ENCODE measurements around the gene STK40.
A peak's percentile ranks its signal among the peaks of the same experiment; 100 is the strongest.

The STK40 gene

DNA sequence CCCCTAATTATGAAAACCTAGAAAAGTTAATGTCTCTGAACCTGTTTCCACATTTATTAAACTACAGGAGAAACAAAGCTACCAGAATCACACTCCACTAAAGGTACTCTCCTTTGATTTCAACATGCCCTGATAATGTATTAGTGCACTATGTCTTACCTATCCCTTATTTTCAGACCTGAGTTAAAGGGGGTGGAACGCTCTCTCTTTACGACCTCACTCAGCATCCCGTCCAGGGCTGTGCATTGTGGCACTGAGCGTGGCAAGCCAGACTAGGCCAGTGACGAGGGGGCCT is 11.3 kb upstream of the STK40 start:
- TF ChIP-seq, protein P1, sequence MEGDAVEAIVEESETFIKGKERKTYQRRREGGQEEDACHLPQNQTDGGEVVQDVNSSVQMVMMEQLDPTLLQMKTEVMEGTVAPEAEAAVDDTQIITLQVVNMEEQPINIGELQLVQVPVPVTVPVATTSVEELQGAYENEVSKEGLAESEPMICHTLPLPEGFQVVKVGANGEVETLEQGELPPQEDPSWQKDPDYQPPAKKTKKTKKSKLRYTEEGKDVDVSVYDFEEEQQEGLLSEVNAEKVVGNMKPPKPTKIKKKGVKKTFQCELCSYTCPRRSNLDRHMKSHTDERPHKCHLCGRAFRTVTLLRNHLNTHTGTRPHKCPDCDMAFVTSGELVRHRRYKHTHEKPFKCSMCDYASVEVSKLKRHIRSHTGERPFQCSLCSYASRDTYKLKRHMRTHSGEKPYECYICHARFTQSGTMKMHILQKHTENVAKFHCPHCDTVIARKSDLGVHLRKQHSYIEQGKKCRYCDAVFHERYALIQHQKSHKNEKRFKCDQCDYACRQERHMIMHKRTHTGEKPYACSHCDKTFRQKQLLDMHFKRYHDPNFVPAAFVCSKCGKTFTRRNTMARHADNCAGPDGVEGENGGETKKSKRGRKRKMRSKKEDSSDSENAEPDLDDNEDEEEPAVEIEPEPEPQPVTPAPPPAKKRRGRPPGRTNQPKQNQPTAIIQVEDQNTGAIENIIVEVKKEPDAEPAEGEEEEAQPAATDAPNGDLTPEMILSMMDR (IDR thresholded peaks at IDR 0.05; ENCODE audit: low read depth, low read length, missing control alignments): no peak
- H3K27ac ChIP-seq: peak overlapping the region; percentile 94
- peaks cover 18% of the 10 kb centered on the region for H3K36me3 ChIP-seq (replicated peaks)
- H3K4me3 ChIP-seq (ENCODE audit: low read depth, low read length): peak overlapping the region; percentile 92
- DNase-seq: no peak
- in situ Hi-C loops (cut with HindIII; ENCODE audit: low pct_ligation_motif_present, low sequenced_read_pairs): no loop called here
- H3K27me3 ChIP-seq (replicated peaks): no peaks in the 10 kb centered on the region

DNA sequence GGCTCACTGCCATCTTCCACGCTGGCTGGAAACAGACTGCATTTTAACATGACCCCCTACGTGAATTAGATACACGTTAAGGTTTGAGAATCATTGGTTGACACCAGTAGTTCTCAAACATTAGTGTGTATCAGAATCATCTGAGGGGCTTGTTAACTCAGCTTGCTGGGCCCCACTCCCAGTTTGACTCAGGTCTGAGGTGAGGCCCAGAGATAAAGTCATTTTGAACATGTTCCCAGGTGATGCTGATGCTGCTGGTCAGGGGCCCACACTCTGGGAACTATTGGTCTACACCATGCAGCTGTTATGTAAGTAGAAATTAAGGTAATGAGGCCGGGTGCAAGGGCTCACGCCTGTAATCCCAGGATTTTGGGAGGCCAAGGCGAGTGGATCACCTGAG is 10.6 kb upstream of the STK40 start:
- Histone ChIP-seq H3K27ac (no peak overlapping the region), H3K36me3 (replicated peaks) (peaks cover 22% of the 10 kb centered on the region), H3K4me3 (ENCODE audit: low read depth, low read length) (no peak overlapping the region), H3K27me3 (replicated peaks) (no peaks in the 10 kb centered on the region)
- DNase-seq: no peak
- in situ Hi-C loops (cut with HindIII; ENCODE audit: low pct_ligation_motif_present, low sequenced_read_pairs): no loop called here
- TF ChIP-seq, protein P1 (IDR thresholded peaks at IDR 0.05; ENCODE audit: low read depth, low read length, missing control alignments): no peak

DNA sequence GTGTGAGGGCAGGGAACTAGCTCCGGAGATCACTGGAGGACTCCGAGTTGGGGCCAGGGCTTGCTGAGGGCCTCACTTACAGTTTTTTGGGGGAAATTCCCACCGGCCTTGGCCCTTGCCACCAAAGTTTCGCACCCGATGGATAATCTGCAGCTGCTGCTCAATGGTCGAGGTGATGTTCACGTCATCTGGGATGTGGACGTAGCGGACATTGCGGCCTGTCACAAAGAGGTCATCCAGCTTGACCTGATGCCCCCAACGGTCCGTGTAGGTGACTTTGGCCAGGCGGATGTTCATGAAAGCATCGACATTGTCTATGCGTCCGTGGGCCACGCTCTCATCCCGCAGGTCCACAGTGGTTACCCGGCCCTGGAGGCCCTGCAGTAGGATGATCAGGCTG is 8.0 kb upstream of the STK40 start:
- H3K36me3 ChIP-seq (replicated peaks): peaks cover 25% of the 10 kb centered on the region
- H3K27me3 ChIP-seq (replicated peaks): no peaks in the 10 kb centered on the region
- H3K4me3 ChIP-seq (ENCODE audit: low read depth, low read length): no peak overlapping the region
- TF ChIP-seq, protein P1 (IDR thresholded peaks at IDR 0.05; ENCODE audit: low read depth, low read length, missing control alignments): no peak
- DNase-seq: no peak
- no peak overlapping the region for H3K27ac ChIP-seq
- in situ Hi-C loops (cut with HindIII; ENCODE audit: low pct_ligation_motif_present, low sequenced_read_pairs): no loop called here

DNA sequence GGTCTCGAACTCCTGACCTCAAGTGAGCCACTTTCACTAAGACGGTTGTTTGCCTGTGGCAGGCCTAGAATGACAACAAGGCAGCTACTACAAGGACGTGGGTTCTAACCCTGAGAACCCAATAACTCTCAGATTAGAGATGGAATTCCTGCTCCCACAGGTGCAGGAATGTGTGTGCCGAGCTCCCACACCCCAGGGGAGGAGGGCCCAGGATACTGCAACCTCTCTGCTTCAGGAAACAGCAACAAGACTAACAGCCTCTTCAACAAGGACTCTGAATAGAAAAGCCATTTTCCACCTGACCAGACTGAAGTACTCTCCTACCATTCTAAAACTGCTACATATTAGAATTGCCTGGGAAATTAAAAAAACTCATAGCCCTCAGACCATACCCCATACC is 7.1 kb upstream of the STK40 start:
- in situ Hi-C loops (cut with HindIII; ENCODE audit: low pct_ligation_motif_present, low sequenced_read_pairs): no loop called here
- Histone ChIP-seq H3K36me3 (replicated peaks) (peaks cover 25% of the 10 kb centered on the region), H3K27ac (no peak overlapping the region), H3K27me3 (replicated peaks) (no peaks in the 10 kb centered on the region), H3K4me3 (ENCODE audit: low read depth, low read length) (no peak overlapping the region)
- TF ChIP-seq, protein P1 (IDR thresholded peaks at IDR 0.05; ENCODE audit: low read depth, low read length, missing control alignments): no peak
- DNase-seq: no peak

DNA sequence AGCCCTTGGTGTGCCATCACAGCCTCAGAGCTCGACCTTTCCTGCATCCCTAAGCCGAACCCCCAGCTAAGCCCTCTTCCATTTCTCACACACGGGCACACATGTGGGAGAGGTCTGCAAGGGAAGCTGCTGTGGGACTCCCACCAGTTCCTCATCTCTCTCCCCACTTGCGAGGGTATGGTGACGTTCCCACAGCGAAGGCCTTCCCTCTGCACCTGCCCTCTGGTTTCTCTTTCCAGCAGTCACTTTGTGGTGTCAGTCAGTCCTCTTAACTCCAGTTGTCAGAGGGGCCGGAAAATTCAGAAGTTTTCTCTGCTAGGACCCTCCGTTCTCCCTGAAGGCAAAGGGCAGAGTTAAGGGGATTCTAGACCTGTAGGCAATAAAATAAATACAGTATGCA is 5.5 kb upstream of the STK40 start:
- H3K27me3 ChIP-seq (replicated peaks): no peaks in the 10 kb centered on the region

DNA sequence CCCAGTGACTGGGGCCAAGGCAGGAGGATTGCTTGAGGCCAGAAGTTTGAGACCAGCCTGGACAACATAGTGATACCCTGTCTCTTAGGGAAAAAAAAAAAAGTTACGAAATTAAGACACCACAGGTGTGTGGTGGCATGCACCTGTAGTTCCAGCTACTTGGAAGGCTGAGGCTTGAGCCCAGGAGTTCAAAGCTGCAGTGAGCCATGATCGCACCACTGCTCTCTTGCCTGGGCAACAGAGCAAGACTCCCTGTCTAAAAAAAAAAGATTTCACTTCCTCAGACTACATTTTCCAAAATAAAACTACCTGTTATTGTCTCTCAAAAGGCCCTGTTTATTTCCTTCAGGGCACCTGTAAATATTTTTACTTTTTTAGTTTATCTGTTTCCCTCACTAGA is 4.7 kb upstream of the STK40 start:
- H3K4me3 ChIP-seq (ENCODE audit: low read depth, low read length): no peak overlapping the region
- TF ChIP-seq, protein P1 (IDR thresholded peaks at IDR 0.05; ENCODE audit: low read depth, low read length, missing control alignments): no peak
- in situ Hi-C loops (cut with HindIII; ENCODE audit: low pct_ligation_motif_present, low sequenced_read_pairs): no loop called here
- H3K36me3 ChIP-seq (replicated peaks): peaks cover 25% of the 10 kb centered on the region
- H3K27ac ChIP-seq: no peak overlapping the region
- H3K27me3 ChIP-seq (replicated peaks): no peaks in the 10 kb centered on the region
- no peak for DNase-seq

More for the DNA sequence above, 5.5 kb upstream of the STK40 start:
- Histone ChIP-seq H3K36me3 (replicated peaks) (peaks cover 25% of the 10 kb centered on the region), H3K4me3 (ENCODE audit: low read depth, low read length) (no peak overlapping the region), H3K27ac (no peak overlapping the region)
- no peak for DNase-seq
- in situ Hi-C loops (cut with HindIII; ENCODE audit: low pct_ligation_motif_present, low sequenced_read_pairs): no loop called here
- TF ChIP-seq, protein P1 (IDR thresholded peaks at IDR 0.05; ENCODE audit: low read depth, low read length, missing control alignments): no peak

Data from brain microvascular endothelial cell (primary cell).